Activated CD4-positive, alpha-beta T cell treated with anti-CD3 and anti-CD28 coated beads for 36 hours (primary cell): Measurements from ENCODE around the gene C2orf42. TPM values are rescaled to one million over a fixed set of nuclear protein-coding genes. Genes with fewer than 3 reads are reported as not detected.
A peak's percentile ranks its signal among the peaks of the same experiment; 100 is the strongest.
"Not testable (repeated sequence)": the region's sequence is repeated elsewhere in the genome, so short reads cannot be mapped to it uniquely, and the experiment has no call there.

Experiments used
- ATAC-seq: fragments of 200-7000 bp; cut with Tn5 transposase; one replicate; pipeline ENCODE4 v1.10.0; 2021; ENCODE audit warnings: mild to moderate bottlenecking, moderate library complexity
- CTCF ChIA-PET: fragments of 350-600 bp; sonication (Branson Sonifier 250); formaldehyde crosslinking; loops from one replicate; lab custom pipeline; 2021; ENCODE audit warnings: antibody characterized with exemption; lab: Charles Lee
- POLR2A ChIA-PET: fragments of 350-600 bp; sonication (Branson Sonifier 250); formaldehyde crosslinking; loops from one replicate; lab custom pipeline; 2021; ENCODE audit warnings: antibody characterized with exemption, inconsistent platforms; lab: Charles Lee
- DNase-seq: peaks from one replicate; pipeline ENCODE4 v3.0.0-alpha.2; 2020
- H3K27ac Mint-ChIP-seq: one replicate; pipeline ENCODE4 v1.8.0; 2021; ENCODE audit warnings: mixed read lengths
- H3K27me3 Mint-ChIP-seq: one replicate; pipeline ENCODE4 v1.8.0; 2021; ENCODE audit warnings: mixed read lengths
- H3K36me3 Mint-ChIP-seq: one replicate; pipeline ENCODE4 v1.8.0; 2021; ENCODE audit warnings: low read depth, mixed read lengths
- H3K4me1 Mint-ChIP-seq: one replicate; pipeline ENCODE4 v1.8.0; 2021; ENCODE audit warnings: mixed read lengths
- H3K4me3 Mint-ChIP-seq: one replicate; pipeline ENCODE4 v1.8.0; 2021; ENCODE audit warnings: mild to moderate bottlenecking, moderate library complexity, mixed read lengths
- H3K9me3 Mint-ChIP-seq: one replicate; pipeline ENCODE4 v1.8.0; 2021; ENCODE audit warnings: low read depth, mixed read lengths
- intact Hi-C, 2 experiments: fragments of 100-400 bp; cut with DNase I in 1 of 2; cut with micrococcal nuclease in 1 of 2; formaldehyde crosslinking; loops; one replicate each; pipeline versions ENCODE4 v1.14.2 to v1.15.1; 2022 to 2024; cut with DNase I, micrococcal nuclease
- total RNA-seq, 2 experiments: library from RNA; stranded (reverse); gene quantifications; one replicate each; pipeline ENCODE4 v1.2.3, GENCODE V29; 2021

C2orf42 gene
- total RNA-seq, 2 experiments from 2014 or later, result 22.6 to 23.3 TPM

DNA sequence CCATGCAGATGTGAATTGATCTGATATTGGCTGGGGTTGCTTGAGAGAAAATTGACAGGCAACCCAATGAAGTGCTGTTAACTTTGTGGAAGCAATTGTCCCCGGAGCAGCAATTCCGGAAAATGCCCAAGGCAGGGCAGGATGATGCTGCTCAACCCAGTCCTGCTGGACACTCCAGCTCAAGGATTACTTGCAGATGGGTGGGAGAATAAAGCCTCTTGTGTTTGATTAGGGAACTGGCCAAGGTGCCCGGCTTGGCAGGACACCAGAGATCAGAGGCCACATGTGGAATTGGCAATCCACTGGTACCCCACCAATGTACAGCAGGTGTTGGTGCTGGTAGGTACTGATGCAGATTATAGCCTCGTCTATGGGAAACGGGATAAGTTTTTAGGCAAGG is 12.3 kb upstream of the C2orf42 start:
- ChIA-PET CTCF (interaction anchor here (0.7 kb wide), 1 partner anchor 302 kb away, joined by 3 read pairs; no protein-coding TSS in a partner anchor), POLR2A (no interaction called here)
- DNase-seq, result no peak
- H3K9me3 Mint-ChIP-seq, result no peaks in the 10 kb centered on the region
- intact Hi-C loops, result no loop called here
- no peak overlapping the region for H3K4me3 Mint-ChIP-seq
- H3K4me1 Mint-ChIP-seq, result no peaks in the 10 kb centered on the region
- H3K27me3 Mint-ChIP-seq, result no peaks in the 10 kb centered on the region
- H3K36me3 Mint-ChIP-seq, result peaks cover 1% of the 10 kb centered on the region
- H3K27ac Mint-ChIP-seq, result no peak overlapping the region
- no peak for ATAC-seq

DNA sequence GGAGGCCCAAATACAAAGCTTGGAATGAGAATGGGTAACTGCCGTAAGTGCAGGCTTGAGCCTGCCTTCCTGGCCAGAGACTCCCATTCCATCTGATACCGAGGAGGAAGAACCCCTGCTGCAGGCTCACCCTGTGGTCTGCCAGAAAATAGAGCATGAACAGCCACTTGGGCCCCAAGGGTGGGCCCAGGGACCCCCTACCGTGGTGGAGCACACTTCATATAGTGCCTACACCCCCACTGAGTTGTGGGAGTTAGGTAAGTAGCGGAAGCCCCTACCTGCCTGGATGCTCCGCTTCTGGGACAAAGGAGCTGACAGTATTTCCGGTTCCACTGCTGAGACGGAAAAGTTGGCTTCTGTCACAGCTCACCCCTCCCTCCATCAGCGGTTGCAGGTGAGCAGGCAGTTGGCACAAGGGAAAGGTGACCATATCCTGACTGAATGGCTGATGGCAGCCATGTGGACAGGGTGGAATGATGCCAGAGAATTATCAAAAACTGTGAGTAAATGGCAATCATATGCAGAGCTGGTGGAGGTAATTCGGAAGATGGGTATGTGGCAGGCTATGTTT is 11.5 kb upstream of the C2orf42 start:
- H3K27me3 Mint-ChIP-seq, result no peaks in the 10 kb centered on the region
- no peak overlapping the region for H3K4me3 Mint-ChIP-seq
- ATAC-seq (no peak), DNase-seq (no peak)
- intact Hi-C loops, result no loop called here
- no peaks in the 10 kb centered on the region for H3K9me3 Mint-ChIP-seq
- no peaks in the 10 kb centered on the region for H3K4me1 Mint-ChIP-seq
- H3K27ac Mint-ChIP-seq, result no peak overlapping the region
- ChIA-PET POLR2A (no interaction called here), CTCF (interaction anchor here (0.8 kb wide), 1 partner anchor 82 kb away, joined by 3 read pairs; no protein-coding TSS in a partner anchor)
- no peaks in the 10 kb centered on the region for H3K36me3 Mint-ChIP-seq

DNA sequence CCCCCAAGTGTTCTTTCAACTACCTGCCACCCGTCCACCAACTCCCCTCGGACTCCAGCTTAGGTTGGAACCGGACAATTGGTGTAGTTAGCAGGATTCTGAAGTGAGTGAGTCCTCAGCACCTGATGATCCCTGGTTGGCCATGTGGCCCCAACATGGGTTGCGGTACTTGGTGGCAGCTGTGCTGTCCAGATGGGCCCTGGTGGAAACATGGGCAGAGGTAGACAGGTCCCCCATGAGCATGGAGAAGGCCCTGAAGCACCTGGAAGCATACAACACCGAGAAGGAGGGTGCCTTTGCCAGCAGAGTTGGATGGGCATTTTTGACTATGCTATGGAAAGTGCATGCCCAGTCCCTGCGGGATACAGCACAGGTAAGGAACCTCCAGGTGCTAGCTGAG is 11.0 kb upstream of the C2orf42 start:
- no peak for ATAC-seq
- ChIA-PET CTCF (interaction anchor here (0.7 to 0.8 kb wide), 4 partner anchors 52 to 748 kb away, joined by 3 to 5 read pairs (median 4); no protein-coding TSS in a partner anchor), POLR2A (no interaction called here)
- Mint-ChIP-seq H3K27ac (no peak overlapping the region), H3K4me3 (no peak overlapping the region), H3K36me3 (no peaks in the 10 kb centered on the region), H3K4me1 (no peaks in the 10 kb centered on the region), H3K9me3 (no peaks in the 10 kb centered on the region), H3K27me3 (no peaks in the 10 kb centered on the region)
- DNase-seq, result no peak
- intact Hi-C loops, result no loop called here

DNA sequence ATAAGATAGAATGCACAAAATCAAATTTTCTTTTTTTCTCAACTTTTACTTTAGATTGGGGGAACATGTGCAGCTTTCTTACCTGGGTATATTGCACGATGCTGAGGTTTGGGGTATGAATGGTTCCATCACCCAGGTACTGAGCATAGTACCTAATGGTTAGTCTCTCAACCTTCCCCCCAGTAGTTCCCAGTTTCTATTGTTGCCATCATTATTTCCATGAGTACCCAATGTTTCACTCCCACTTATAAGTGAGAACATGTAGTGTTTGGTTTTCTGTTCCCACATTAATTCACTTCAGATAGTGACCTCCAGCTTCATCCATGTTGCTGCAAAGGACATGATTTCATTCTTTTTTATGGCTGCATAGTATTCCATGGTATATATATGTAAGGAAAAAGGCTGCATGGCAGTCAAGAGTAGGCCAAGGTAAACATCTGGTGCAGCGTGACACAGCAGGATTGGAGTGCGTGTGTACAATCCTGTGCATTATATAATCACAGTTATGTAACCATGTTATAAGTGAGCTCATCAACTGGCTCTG is 10.5 kb upstream of the C2orf42 start:
- CTCF ChIA-PET, result interaction anchor here (0.7 to 0.8 kb wide), 4 partner anchors 52 to 747 kb away, joined by 3 to 5 read pairs (median 4); no protein-coding TSS in a partner anchor
- no peaks in the 10 kb centered on the region for H3K27me3 Mint-ChIP-seq
- no peak overlapping the region for H3K27ac Mint-ChIP-seq
- POLR2A ChIA-PET, result no interaction called here
- DNase-seq, result no peak
- no peak overlapping the region for H3K4me3 Mint-ChIP-seq
- H3K36me3 Mint-ChIP-seq, result no peaks in the 10 kb centered on the region
- ATAC-seq, result no peak
- H3K9me3 Mint-ChIP-seq, result no peaks in the 10 kb centered on the region
- intact Hi-C loops, result no loop called here
- H3K4me1 Mint-ChIP-seq, result no peaks in the 10 kb centered on the region

DNA sequence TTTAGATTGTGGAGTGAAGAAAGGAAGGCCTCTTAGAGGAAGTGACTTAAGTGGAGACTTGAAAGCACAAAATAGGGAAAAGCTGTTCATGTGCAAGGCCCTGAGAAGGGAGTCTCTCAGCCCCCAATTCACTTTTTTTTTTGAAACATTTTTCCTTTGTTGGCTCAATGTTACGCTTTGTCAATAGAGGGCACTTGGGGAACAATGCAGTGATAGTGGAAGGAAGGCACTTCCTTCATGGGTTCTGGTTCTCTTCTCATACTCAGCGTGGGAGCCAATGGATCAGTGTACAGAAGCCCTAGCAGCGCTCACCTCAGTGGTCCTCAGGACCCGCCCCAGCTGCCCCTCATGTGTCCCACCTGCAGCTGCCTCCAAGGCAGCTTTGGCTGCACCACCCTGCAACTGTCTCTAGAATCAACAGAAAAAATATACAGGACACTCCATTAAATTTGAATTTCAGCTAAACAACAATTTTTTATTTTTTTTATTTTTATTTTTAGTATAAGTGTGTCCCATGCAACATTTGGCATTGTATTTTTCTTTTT is 8.6 kb upstream of the C2orf42 start:
- ChIA-PET CTCF (no interaction called here), POLR2A (no interaction called here)
- intact Hi-C loops, result no loop called here
- no peak overlapping the region for H3K4me3 Mint-ChIP-seq
- no peak overlapping the region for H3K27ac Mint-ChIP-seq
- DNase-seq (no peak), ATAC-seq (no peak)
- no peaks in the 10 kb centered on the region for H3K27me3 Mint-ChIP-seq
- H3K9me3 Mint-ChIP-seq, result no peaks in the 10 kb centered on the region
- no peaks in the 10 kb centered on the region for H3K36me3 Mint-ChIP-seq
- no peaks in the 10 kb centered on the region for H3K4me1 Mint-ChIP-seq

DNA sequence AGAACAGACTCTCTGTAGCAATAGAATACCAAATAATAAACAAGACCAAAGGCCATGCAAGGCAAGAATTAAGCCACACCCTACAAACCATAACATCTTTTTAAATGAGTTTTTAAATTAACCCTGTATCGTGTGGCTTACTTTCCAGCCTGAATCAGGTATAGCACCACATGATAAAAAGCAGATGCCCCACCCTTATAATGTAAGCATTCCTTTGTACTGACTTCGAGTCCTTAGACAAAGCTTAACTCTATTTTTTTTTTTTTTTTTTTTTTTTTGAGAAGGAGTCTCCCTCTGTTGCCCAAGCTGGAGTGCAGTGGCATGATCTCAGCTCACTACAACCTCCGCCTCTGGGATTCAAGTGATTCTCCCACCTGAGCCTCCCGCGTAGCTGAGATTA is 1.7 kb upstream of the C2orf42 start:
- H3K36me3 Mint-ChIP-seq, result peaks cover 7% of the 10 kb centered on the region
- ATAC-seq (no peak), DNase-seq (no peak)
- CTCF ChIA-PET, result interaction anchor here (0.9 kb wide), 1 partner anchor 92 kb away, joined by 3 read pairs; no protein-coding TSS in a partner anchor
- POLR2A ChIA-PET, result interaction anchor here (0.6 to 2.4 kb wide), 3 partner anchors 15 to 99 kb away, joined by 5 to 8 read pairs (median 5); no protein-coding TSS in a partner anchor
- H3K27me3 Mint-ChIP-seq, result no peaks in the 10 kb centered on the region
- no peaks in the 10 kb centered on the region for H3K9me3 Mint-ChIP-seq
- peaks cover 16% of the 10 kb centered on the region for H3K4me1 Mint-ChIP-seq
- no peak overlapping the region for H3K27ac Mint-ChIP-seq
- intact Hi-C loops, result no loop called here
- H3K4me3 Mint-ChIP-seq, result no peak overlapping the region

DNA sequence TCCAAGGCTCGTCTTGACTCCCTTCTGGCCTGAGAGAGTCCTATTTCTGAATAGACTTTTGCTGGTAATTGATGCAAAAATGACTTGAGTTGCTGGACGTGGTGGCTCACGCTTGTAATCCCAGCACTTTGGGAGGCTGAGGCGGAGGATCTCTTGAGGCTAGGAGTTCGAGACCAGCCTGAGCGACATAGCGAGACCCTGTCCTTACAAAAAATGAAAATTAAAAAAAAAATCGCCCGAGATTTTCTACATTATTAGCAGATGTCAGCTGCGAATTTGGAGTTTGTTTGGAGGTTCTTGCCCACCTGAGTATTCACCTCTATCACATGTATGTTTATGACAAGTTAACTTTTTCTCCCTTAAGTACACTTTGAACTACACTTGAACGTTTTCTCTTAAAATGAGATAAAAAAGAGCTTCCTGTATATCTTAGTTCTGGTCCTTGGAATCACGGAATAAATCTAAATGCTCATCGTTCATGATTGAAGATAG is 471 bp upstream of the C2orf42 start:
- ATAC-seq (no peak), DNase-seq (no peak)
- ChIA-PET POLR2A (interaction anchor here (0.6 to 2.4 kb wide), 18 partner anchors 30 to 547 kb away, joined by 3 to 30 read pairs (median 4); partner anchors contain the start of genes MXD1, PCYOX1 and SNRPG), CTCF (interaction anchor here (0.6 to 3.6 kb wide), 16 partner anchors 28 to 280 kb away, joined by 3 to 15 read pairs (median 3); partner anchors contain the start of genes MXD1 and SNRPG)
- Mint-ChIP-seq H3K4me3 (peak overlapping the region; percentile 84), H3K36me3 (peaks cover 8% of the 10 kb centered on the region), H3K9me3 (no peaks in the 10 kb centered on the region), H3K27me3 (no peaks in the 10 kb centered on the region), H3K4me1 (peaks cover 16% of the 10 kb centered on the region), H3K27ac (peak overlapping the region; percentile 97)
- intact Hi-C loops, result loop anchor here (1.0 to 2.0 kb wide), 5 partner anchors 68 to 1724 kb away; partner anchors contain the start of genes APLF (in 1 of the 2), FAM136A (in 1 of the 2), FBXO48 (in 1 of the 2) and PCYOX1 (in 1 of the 2)

DNA sequence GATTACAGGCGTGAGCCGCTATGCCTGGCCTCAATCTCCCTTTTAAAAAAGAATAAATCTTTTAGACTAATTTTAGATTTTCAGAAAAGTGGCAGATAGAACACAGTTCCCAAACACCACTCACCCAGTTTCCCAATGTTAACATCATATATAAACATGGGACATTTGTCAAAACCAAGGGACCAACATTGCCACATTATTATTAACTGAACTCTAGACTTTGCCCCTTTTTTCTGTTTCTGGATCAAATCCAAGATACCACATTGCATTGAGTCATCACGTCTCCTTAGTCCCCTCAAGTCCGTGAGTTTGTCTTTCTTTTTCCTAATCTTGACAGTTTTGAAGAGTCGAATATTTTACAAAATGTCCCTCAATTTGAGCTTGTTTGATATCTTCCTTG is 2.4 kb downstream of the C2orf42 start:
- Mint-ChIP-seq H3K36me3 (peaks cover 9% of the 10 kb centered on the region), H3K9me3 (no peaks in the 10 kb centered on the region), H3K27ac (peak overlapping the region; percentile 97), H3K27me3 (no peaks in the 10 kb centered on the region), H3K4me1 (peaks cover 16% of the 10 kb centered on the region), H3K4me3 (peak overlapping the region; percentile 84)
- DNase-seq (no peak), ATAC-seq (no peak)
- POLR2A ChIA-PET, result interaction anchor here (0.6 kb wide), 2 partner anchors 32 to 103 kb away, joined by 3 to 5 read pairs; no protein-coding TSS in a partner anchor
- intact Hi-C loops, result no loop called here
- CTCF ChIA-PET, result interaction anchor here (0.6 to 3.6 kb wide), 2 partner anchors 167 to 277 kb away, joined by 3 to 15 read pairs; no protein-coding TSS in a partner anchor

DNA sequence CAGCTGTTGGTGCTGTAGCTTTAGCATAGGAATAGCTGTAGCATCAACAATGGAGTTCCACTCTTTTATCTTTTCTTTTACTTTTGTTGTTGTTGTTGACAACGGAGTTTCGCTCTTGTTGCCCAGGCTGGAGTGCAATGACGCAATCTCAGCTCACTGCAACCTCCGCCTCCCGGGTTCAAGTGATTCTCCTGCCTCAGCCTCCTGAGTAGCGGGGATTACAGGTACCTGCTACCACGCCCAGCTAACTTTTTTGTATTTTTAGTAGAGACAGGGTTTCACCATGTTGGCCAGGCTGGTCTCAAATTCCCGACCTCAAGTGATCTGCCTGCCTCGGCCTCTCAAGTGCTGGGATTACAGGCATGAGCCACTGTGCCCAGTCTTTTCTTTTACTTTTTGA is 3.6 kb downstream of the C2orf42 start:
- POLR2A ChIA-PET, H3K4me3 Mint-ChIP-seq, H3K36me3 Mint-ChIP-seq, DNase-seq, H3K9me3 Mint-ChIP-seq, intact Hi-C loops, ATAC-seq, H3K27me3 Mint-ChIP-seq, H3K27ac Mint-ChIP-seq: not testable (repeated sequence)
- CTCF ChIA-PET, result interaction anchor here (0.6 kb wide), 1 partner anchor 29 kb away, joined by 3 read pairs; no protein-coding TSS in a partner anchor
- peaks cover 16% of the 10 kb centered on the region for H3K4me1 Mint-ChIP-seq

DNA sequence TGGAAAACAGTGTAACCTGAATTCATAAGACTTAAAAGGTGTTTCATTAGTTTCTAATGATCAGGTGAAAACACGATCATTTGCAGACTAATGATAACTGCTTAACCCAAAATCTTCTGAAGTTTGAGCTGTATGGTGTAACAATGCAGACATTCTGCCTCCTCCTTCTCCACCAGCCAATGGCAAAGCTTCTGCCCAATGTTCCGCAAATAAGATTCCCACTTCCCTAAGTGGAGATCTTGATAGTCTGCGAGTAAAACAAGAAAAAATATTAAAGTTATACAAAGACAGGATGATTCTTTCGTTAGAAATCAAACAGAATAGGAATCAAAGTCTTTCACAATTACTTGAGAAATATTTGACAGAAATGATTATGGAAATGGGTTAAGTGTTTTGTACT is 8.1 kb downstream of the C2orf42 start:
- Mint-ChIP-seq H3K4me3 (no peak overlapping the region), H3K4me1 (no peaks in the 10 kb centered on the region), H3K36me3 (peaks cover 23% of the 10 kb centered on the region), H3K27me3 (no peaks in the 10 kb centered on the region), H3K27ac (no peak overlapping the region), H3K9me3 (no peaks in the 10 kb centered on the region)
- intact Hi-C loops, result no loop called here
- ChIA-PET CTCF (interaction anchor here (1.2 to 1.9 kb wide), 2 partner anchors 270 to 289 kb away, joined by 3 to 7 read pairs; partner anchors contain the start of gene SNRNP27), POLR2A (no interaction called here)
- DNase-seq (no peak), ATAC-seq (no peak)

DNA sequence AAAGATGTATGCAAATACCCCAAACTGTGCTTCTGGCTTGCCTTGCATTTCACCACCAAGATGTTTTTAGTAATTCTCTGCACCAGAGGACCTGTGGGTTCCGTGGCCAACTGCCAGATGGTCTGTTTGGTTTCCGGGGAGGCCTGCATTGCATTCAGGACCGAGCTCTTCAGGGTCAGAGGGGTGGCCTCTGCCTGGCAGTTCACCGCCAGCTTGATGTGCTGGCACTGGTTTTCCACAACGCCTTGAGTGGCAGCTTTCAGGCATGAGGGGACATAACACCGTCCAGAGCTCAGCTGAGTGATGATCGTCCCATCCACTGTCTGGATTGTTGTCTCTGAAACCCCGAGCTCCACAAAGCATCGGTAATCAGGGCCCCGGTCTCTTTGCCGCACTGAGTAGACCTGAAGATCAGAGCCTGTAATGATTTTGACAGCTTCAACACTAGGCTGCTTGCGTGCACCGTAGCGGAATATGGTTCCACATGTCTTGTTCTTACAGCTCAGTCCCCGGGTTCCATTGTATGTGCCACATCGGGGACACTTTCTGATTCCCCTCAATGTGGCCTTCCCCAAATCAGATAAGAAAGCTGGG is 9.4 kb downstream of the C2orf42 start:
- CTCF ChIA-PET, result interaction anchor here (0.6 to 1.9 kb wide), 5 partner anchors 58 to 288 kb away, joined by 3 to 7 read pairs (median 4); partner anchors contain the start of gene SNRNP27
- Mint-ChIP-seq H3K27ac (no peak overlapping the region), H3K9me3 (no peaks in the 10 kb centered on the region), H3K4me3 (no peak overlapping the region), H3K4me1 (no peaks in the 10 kb centered on the region), H3K27me3 (no peaks in the 10 kb centered on the region), H3K36me3 (peaks cover 29% of the 10 kb centered on the region)
- POLR2A ChIA-PET, result interaction anchor here (0.5 to 0.9 kb wide), 2 partner anchors 17 to 56 kb away, joined by 3 read pairs; no protein-coding TSS in a partner anchor
- no peak for DNase-seq
- ATAC-seq, result no peak
- intact Hi-C loops, result no loop called here
